ENCODE data around the gene AQP7.
"Not testable (repeated sequence)": the region's sequence is repeated elsewhere in the genome, so short reads cannot be mapped to it uniquely, and the experiment has no call there.

AQP7 gene

GRCh38 chr9:33414268-33414667 is 11.9 kb upstream of the AQP7 start:
- Histone ChIP-seq H3K9me3 (ENCODE audit: control insufficient read depth in 1 of 2, low read length in 2 of 2) (no peaks in the 10 kb centered on the region), H3K4me1 (ENCODE audit: control insufficient read depth in 1 of 2, insufficient read depth in 2 of 2, low read length in 2 of 2) (peaks cover 6% of the 10 kb centered on the region in 2 donors), H3K27ac (ENCODE audit: low read length) (no peak overlapping the region), H3K36me3 (ENCODE audit: control insufficient read depth in 1 of 2, insufficient read depth in 2 of 2, low read length in 2 of 2) (no peaks in the 10 kb centered on the region), H3K4me3 (ENCODE audit: low read depth in 1 of 2, low read length in 2 of 2) (no peak overlapping the region), H3K27me3 (ENCODE audit: low read depth, low read length) (no peaks in the 10 kb centered on the region)

GRCh38 chr9:33408087-33408486 is 5.7 kb upstream of the AQP7 start:
- Histone ChIP-seq H3K4me1 (ENCODE audit: control insufficient read depth in 1 of 2, insufficient read depth in 2 of 2, low read length in 2 of 2) (peaks cover 0 to 8% of the 10 kb centered on the region in 2 donors), H3K9me3 (ENCODE audit: control insufficient read depth in 1 of 2, low read length in 2 of 2) (no peaks in the 10 kb centered on the region), H3K27ac (ENCODE audit: low read length) (no peak overlapping the region), H3K4me3 (ENCODE audit: low read depth in 1 of 2, low read length in 2 of 2) (no peak overlapping the region), H3K36me3 (ENCODE audit: control insufficient read depth in 1 of 2, insufficient read depth in 2 of 2, low read length in 2 of 2) (no peaks in the 10 kb centered on the region), H3K27me3 (ENCODE audit: low read depth, low read length) (no peaks in the 10 kb centered on the region)

- no peaks in the 10 kb centered on the region for H3K27me3 ChIP-seq (ENCODE audit: low read depth, low read length)
- no peaks in the 10 kb centered on the region for H3K36me3 ChIP-seq (ENCODE audit: control insufficient read depth in 1 of 2, insufficient read depth in 2 of 2, low read length in 2 of 2)
- no peaks in the 10 kb centered on the region for H3K9me3 ChIP-seq (ENCODE audit: control insufficient read depth in 1 of 2, low read length in 2 of 2)
- peaks cover 0 to 8% of the 10 kb centered on the region in 2 donors for H3K4me1 ChIP-seq (ENCODE audit: control insufficient read depth in 1 of 2, insufficient read depth in 2 of 2, low read length in 2 of 2)
- no peak overlapping the region for H3K4me3 ChIP-seq (ENCODE audit: low read depth in 1 of 2, low read length in 2 of 2)
- H3K27ac ChIP-seq (ENCODE audit: low read length): no peak overlapping the region
Measured at GRCh38 chr9:33407061-33407460, 4.7 kb upstream of the AQP7 start.

GRCh38 chr9:33404788-33405362 is 2.5 kb upstream of the AQP7 start:
- Histone ChIP-seq H3K36me3 (ENCODE audit: control insufficient read depth in 1 of 2, insufficient read depth in 2 of 2, low read length in 2 of 2) (no peaks in the 10 kb centered on the region), H3K4me3 (ENCODE audit: low read depth in 1 of 2, low read length in 2 of 2) (no peak overlapping the region), H3K4me1 (ENCODE audit: control insufficient read depth in 1 of 2, insufficient read depth in 2 of 2, low read length in 2 of 2) (peaks cover 0 to 8% of the 10 kb centered on the region in 2 donors), H3K27ac (ENCODE audit: low read length) (no peak overlapping the region), H3K9me3 (ENCODE audit: control insufficient read depth in 1 of 2, low read length in 2 of 2) (no peaks in the 10 kb centered on the region), H3K27me3 (ENCODE audit: low read depth, low read length) (no peaks in the 10 kb centered on the region)

GRCh38 chr9:33403941-33404787 is 1.8 kb upstream of the AQP7 start:
- Histone ChIP-seq H3K27me3 (ENCODE audit: low read depth, low read length) (no peaks in the 10 kb centered on the region), H3K4me1 (ENCODE audit: control insufficient read depth in 1 of 2, insufficient read depth in 2 of 2, low read length in 2 of 2) (peaks cover 0 to 8% of the 10 kb centered on the region in 2 donors), H3K4me3 (ENCODE audit: low read depth in 1 of 2, low read length in 2 of 2) (no peak overlapping the region), H3K36me3 (ENCODE audit: control insufficient read depth in 1 of 2, insufficient read depth in 2 of 2, low read length in 2 of 2) (no peaks in the 10 kb centered on the region), H3K9me3 (ENCODE audit: control insufficient read depth in 1 of 2, low read length in 2 of 2) (no peaks in the 10 kb centered on the region), H3K27ac (ENCODE audit: low read length) (no peak overlapping the region)

GRCh38 chr9:33401809-33402208 is 559 bp downstream of the AQP7 start:
- not testable (repeated sequence) for H3K27me3 ChIP-seq (ENCODE audit: low read depth, low read length); H3K4me1 ChIP-seq (ENCODE audit: control insufficient read depth in 1 of 2, insufficient read depth in 2 of 2, low read length in 2 of 2); H3K36me3 ChIP-seq (ENCODE audit: control insufficient read depth in 1 of 2, insufficient read depth in 2 of 2, low read length in 2 of 2); H3K4me3 ChIP-seq (ENCODE audit: low read depth in 1 of 2, low read length in 2 of 2); H3K9me3 ChIP-seq (ENCODE audit: control insufficient read depth in 1 of 2, low read length in 2 of 2); H3K27ac ChIP-seq (ENCODE audit: low read length)

- H3K27ac ChIP-seq (ENCODE audit: low read length); H3K36me3 ChIP-seq (ENCODE audit: control insufficient read depth in 1 of 2, insufficient read depth in 2 of 2, low read length in 2 of 2); H3K4me3 ChIP-seq (ENCODE audit: low read depth in 1 of 2, low read length in 2 of 2); H3K27me3 ChIP-seq (ENCODE audit: low read depth, low read length); H3K9me3 ChIP-seq (ENCODE audit: control insufficient read depth in 1 of 2, low read length in 2 of 2); H3K4me1 ChIP-seq (ENCODE audit: control insufficient read depth in 1 of 2, insufficient read depth in 2 of 2, low read length in 2 of 2): not testable (repeated sequence)
Measured at GRCh38 chr9:33399047-33399446, 3.3 kb downstream of the AQP7 start.

GRCh38 chr9:33397801-33398200 is 4.6 kb downstream of the AQP7 start:
- not testable (repeated sequence) for H3K4me1 ChIP-seq (ENCODE audit: control insufficient read depth in 1 of 2, insufficient read depth in 2 of 2, low read length in 2 of 2)

GRCh38 chr9:33395159-33395879 is 7.0 kb downstream of the AQP7 start:
- not testable (repeated sequence) for H3K9me3 ChIP-seq (ENCODE audit: control insufficient read depth in 1 of 2, low read length in 2 of 2); H3K27ac ChIP-seq (ENCODE audit: low read length); H3K27me3 ChIP-seq (ENCODE audit: low read depth, low read length); H3K36me3 ChIP-seq (ENCODE audit: control insufficient read depth in 1 of 2, insufficient read depth in 2 of 2, low read length in 2 of 2); H3K4me3 ChIP-seq (ENCODE audit: low read depth in 1 of 2, low read length in 2 of 2); H3K4me1 ChIP-seq (ENCODE audit: control insufficient read depth in 1 of 2, insufficient read depth in 2 of 2, low read length in 2 of 2)

More at GRCh38 chr9:33397801-33398200, 4.6 kb downstream of the AQP7 start:
- not testable (repeated sequence) for H3K27ac ChIP-seq (ENCODE audit: low read length); H3K36me3 ChIP-seq (ENCODE audit: control insufficient read depth in 1 of 2, insufficient read depth in 2 of 2, low read length in 2 of 2); H3K9me3 ChIP-seq (ENCODE audit: control insufficient read depth in 1 of 2, low read length in 2 of 2); H3K27me3 ChIP-seq (ENCODE audit: low read depth, low read length); H3K4me3 ChIP-seq (ENCODE audit: low read depth in 1 of 2, low read length in 2 of 2)

GRCh38 chr9:33393986-33394385 is 8.4 kb downstream of the AQP7 start:
- H3K9me3 ChIP-seq (ENCODE audit: control insufficient read depth in 1 of 2, low read length in 2 of 2); H3K4me1 ChIP-seq (ENCODE audit: control insufficient read depth in 1 of 2, insufficient read depth in 2 of 2, low read length in 2 of 2); H3K4me3 ChIP-seq (ENCODE audit: low read depth in 1 of 2, low read length in 2 of 2); H3K27ac ChIP-seq (ENCODE audit: low read length); H3K27me3 ChIP-seq (ENCODE audit: low read depth, low read length); H3K36me3 ChIP-seq (ENCODE audit: control insufficient read depth in 1 of 2, insufficient read depth in 2 of 2, low read length in 2 of 2): not testable (repeated sequence)

- H3K36me3 ChIP-seq (ENCODE audit: control insufficient read depth in 1 of 2, insufficient read depth in 2 of 2, low read length in 2 of 2): no peaks in the 10 kb centered on the region
- peaks cover 0 to 10% of the 10 kb centered on the region in 2 donors for H3K4me1 ChIP-seq (ENCODE audit: control insufficient read depth in 1 of 2, insufficient read depth in 2 of 2, low read length in 2 of 2)
- H3K27me3 ChIP-seq (ENCODE audit: low read depth, low read length): no peaks in the 10 kb centered on the region
- no peaks in the 10 kb centered on the region for H3K9me3 ChIP-seq (ENCODE audit: control insufficient read depth in 1 of 2, low read length in 2 of 2)
- no peak overlapping the region for H3K4me3 ChIP-seq (ENCODE audit: low read depth in 1 of 2, low read length in 2 of 2)
- H3K27ac ChIP-seq (ENCODE audit: low read length): no peak overlapping the region
Measured at GRCh38 chr9:33393581-33393980, 8.8 kb downstream of the AQP7 start.
